NCI-H2029 (cell line): ENCODE measurements around the gene RASA4.
"Not testable (repeated sequence)": the region's sequence is repeated elsewhere in the genome, so short reads cannot be mapped to it uniquely, and the experiment has no call there.

ENCODE experiments used
- DNase-seq: peaks from one replicate; lab custom pipeline; 2025; lab: John Stamatoyannopoulos, UW

The RASA4 gene

DNA sequence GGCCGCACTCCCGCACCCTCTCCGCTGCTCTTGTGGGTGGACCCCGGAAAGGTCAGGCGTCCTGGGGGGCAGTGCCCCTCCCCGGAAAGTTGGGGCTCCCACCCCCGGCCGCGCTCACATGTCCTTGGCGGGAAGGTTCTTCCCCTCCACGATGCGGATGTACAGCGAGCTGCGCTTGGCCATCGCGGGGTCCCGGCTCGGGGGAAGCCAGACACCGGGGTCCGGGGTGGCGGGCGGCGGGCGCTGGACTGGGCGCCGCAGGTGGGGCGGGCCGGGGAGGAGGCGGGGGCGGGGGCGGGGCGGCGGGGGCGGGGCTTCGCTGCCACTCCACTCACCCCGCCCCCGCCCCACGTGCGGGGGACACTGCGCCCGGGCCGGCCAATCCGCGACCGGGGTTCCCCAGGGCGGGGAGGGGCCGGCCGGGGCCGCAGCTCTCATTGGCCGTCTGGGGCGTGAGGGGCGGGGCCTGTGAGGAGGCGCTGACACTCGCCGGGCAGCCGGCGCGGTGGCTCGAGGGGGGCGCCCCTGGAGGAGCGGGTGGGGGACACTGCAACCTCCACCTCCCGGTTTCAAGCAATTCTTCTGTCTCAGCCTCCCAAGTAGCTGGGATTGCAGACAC, at the start of gene RASA4:
TSS of gene RASA4 (minus strand) at position 250 of the 619 bp plus-strand sequence. CDS start at position 183, 67 bp downstream.
- DNase-seq = not testable (repeated sequence)

DNA sequence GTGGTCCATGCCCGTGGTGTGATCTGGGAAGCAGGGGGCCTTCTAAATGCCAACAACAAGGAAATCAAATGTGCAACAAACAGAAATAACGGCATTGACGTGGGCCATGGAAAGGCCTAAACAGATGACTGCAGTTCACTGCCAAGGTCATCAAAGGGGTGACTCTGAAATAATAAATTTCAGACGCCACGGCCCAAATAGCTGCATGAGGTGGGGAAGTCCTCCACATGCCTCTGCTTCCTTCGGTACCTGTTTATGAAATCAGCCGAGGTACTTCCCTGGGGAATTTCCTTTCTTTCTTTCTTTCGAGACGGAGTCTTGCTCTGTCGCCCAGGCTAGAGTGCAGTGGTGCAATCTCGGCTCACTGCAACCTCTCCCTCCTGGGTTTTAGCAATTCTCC, 48.2 kb upstream of the RASA4 start:
- not testable (repeated sequence) for DNase-seq

DNA sequence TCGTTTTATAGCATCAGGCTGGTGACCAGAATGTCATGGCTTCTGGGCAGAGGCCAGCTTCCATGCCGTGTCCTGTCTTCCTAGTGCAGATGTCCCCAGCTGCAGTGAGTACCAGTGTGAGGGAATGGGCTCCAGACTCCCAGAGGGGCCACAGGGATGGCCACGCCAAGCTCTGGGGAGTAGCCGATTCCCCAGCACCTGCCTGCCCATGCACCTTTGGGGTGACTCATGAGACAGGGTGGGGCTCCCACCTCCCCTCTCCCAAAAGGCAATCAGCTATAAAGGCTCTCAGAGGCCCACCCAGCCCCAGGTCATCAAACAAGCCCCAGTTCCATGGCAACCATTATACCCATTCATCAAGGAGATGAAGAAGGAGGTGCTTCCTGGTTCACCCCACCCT, 33.4 kb upstream of the RASA4 start, which contains the start of gene SPDYE2B:
TSS of gene SPDYE2B (plus strand) at position 396 of the 400 bp plus-strand sequence. CDS start 2,030 bp downstream, outside the sequence.
- not testable (repeated sequence) for DNase-seq

DNA sequence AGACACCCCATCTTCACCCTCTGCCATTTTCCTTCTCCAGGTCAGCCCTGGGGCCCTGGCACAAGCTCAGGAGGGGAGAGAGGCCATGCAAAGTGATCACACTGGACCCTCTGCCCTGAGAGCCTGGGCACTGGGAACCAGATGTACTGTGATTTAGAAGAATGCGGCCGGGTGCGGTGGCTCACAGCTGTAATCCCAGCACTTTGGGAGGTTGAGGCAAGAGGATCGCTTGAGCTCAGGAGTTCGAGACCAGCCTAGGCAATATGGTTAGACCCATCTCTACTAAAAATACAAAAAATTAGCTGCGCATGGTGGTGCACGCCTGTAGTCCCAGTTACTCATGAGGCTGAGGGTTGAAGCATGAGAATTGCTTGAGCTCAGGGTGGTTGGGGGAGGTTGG, 31.3 kb upstream of the RASA4 start:
- not testable (repeated sequence) for DNase-seq

DNA sequence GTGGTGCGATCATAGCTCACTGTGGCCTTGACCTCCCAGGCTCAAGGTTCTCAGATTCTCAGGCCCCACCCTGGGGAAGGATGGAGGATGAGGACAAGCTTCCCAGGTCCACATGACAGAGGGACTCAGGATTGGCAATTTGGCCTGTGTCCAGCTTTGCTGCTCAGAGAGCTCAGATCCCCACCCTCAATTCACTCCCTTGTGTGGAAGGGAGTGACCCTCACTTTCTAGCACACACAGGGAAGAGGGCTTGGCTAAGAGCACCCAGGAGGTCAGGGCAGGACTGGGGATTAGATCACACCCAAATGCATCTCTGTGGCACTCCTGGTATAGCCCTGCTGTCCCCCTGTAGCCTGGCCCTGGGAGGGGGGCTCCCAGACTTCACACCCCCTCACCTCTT, 26.8 kb upstream of the RASA4 start:
- DNase-seq = not testable (repeated sequence)

DNA sequence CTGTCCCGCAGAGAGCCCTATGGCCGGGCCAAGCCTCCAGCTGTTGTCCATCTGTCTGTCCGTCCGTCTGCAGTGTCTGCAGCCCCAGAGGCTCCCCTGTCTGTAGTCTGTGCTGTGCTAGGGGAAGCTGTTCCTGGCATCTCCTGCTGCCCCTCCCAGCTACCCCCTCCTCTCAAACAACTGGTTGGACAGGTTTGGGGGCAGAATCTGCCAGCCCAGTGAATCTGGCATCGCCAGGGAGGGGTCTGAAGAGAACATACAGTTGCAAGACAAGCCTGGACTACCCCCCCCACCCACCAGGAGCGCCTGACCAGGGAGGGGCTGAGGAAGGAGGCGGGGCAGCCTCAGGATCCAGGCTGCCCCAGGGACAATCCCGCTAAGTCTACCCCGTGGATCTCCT, 26.1 kb upstream of the RASA4 start, which contains the start of gene UPK3BL1:
TSS of gene UPK3BL1 (minus strand) at position 101 of the 400 bp plus-strand sequence. CDS start at position 51, 50 bp downstream.
- DNase-seq = not testable (repeated sequence)

DNA sequence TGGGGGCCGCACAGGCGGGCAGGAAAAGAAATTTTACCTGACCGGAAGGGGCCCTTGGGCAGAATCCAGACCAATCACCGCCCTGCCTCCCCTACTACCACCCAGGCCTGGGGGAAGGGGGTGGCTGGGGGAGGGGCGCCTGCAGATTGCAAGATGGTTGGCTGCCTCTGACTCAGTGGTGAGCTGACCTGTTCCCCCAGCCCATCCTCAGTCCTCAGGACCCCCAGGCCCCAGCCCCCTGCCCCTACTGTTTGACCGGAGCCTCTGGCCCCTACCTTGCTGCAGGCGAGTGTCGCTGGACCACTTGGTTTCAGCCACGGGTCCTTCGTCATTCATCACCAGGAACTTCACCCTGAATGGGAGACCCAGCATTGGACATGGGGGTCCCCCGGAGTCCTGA, 22.3 kb upstream of the RASA4 start:
- not testable (repeated sequence) for DNase-seq

DNA sequence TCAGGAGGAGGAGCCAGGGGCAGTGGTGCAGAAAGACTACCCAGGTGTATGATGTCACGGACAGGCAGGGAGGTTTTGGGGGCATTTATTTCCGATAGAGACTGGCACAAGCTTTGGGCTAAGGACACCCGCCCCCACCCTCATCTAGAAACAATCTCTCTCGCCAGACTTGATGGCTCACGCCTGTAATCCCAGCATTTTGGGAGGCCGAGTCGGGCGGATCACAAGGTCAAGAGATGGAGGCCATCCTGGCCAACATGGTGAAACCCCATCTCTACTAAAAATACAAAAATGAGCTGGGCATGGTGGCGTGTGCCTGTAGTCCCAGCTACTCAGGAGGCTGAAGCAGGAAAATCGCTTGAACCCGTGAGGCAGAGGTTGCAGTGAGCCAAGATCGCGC, 20.4 kb upstream of the RASA4 start:
- not testable (repeated sequence) for DNase-seq

DNA sequence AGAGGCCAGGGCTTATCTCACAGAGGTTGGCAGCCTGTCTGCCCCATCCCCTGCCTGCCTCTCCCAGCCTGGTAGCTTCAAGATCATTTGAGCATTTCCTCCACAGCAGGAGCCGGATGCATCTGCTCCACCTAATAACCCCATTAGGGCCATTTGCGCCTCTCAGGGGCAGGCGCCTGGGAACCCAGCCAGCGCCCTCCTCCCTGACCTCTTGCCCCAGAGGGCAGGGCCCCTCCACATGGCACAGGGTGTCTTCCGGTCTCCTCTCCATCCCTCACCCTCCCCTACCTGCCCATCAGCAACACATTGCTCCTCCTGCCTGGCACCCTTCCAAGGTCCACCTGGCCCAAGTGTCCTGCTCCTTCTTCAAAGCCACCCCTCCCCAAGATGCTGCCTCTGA, 18.8 kb upstream of the RASA4 start:
- not testable (repeated sequence) for DNase-seq

DNA sequence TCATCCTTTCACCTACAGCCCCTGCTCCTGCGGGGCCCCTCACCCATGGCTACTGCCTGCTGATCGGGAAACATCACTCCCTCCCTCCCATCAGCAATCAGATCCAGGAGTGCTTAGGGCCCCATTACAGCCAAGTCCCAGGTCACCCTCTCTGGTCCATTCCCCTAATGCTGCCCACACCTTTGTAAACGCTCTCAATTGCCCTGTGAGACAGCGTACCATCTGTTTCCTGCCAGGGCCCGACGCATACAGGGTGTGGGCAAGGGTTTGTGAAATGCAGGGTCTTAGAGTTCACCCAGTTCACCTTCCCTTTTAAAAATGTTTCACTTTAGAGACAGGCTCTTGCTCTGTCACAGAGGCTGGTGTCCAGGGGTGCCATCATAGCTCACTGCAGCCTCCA, 17.7 kb upstream of the RASA4 start:
- DNase-seq = not testable (repeated sequence)

DNA sequence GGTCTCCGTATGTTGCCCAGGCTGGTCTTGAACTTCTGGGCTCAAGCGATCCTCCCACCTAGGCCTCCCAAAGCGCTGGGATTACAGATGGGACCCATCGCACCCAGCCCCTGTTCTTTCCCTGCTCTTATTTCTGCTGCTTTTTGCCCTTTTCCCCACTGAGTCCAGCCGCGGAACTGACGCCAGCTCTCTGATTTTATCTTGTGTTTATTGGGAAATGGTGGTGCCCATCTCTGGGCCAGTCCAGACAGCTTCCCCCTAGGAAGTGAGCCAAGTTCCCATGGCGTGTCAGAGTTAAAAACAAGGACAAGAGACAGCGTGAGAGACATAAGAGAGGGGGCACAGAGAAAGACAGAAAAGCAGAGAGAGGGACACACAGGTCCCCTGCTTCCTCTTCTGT, 14.1 kb upstream of the RASA4 start:
- not testable (repeated sequence) for DNase-seq

DNA sequence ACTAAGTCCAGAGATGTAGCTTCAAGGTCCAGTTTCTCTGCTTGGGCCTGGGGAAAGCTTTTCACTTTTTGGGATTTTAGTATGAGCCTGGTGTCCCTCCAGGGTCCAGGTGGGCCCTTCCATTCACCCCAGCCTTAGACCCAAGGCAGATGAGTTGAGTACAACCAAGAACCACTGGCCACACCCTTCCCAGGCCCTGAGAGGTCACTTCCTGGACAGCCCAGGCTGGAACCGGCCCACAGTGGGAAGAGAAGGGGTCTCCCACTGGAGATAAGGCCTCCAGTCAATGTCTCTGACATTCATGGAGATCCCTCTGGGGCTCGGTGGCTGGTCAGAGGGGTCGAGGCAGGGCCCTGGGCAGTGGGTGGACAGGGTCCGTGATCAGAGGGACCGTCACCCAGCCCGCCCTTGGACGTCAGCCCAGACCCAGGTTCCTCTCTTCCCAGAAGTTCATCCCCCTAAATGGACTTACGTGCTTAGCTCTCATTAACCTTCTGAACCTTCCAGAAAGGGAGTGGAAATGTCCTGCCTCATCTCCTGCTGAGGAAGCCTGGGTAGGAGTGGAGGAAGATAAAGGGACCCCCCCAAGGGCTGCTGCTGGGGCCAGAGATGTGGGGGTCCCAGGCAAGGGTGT, 10.8 kb upstream of the RASA4 start:
- not testable (repeated sequence) for DNase-seq

DNA sequence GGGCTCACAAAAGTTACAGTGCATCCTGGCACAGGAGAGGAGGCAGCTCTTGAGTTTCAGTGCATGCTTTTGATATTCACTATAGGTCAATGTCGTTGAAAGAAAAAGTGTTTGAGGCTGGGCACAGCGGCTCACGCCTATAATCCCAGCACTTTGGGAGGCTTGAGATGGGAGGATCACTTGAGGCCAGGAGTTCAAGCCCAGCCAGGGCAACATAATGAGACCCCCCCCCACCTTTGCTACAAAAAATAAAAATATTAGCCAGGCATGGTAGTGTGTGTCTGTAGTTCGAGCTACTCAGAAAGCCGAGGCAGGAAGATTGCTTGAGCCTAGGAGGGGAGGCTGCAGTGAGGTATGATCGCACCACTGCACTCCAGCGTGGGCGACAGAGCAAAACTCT, 1.6 kb upstream of the RASA4 start:
- not testable (repeated sequence) for DNase-seq

DNA sequence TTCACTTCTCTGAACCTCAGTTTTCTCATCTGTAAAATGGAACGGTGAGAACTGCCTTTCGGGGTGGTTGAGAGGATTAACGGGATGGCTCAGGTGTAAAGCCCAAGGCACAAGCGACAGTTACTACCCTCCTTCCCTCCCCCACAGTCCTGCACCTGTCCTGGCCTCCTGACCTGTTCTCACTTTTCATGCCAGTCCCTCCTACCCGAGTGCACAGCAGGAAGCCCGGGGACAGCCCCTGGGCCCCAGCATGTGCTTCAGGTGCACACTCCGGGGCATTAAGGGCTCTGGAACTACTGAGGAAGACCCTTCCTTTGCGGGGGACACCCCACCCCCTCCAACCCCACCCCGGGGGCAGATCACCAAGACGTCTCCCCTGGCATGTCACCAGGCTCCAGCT, 626 bp downstream of the RASA4 start:
- not testable (repeated sequence) for DNase-seq

DNA sequence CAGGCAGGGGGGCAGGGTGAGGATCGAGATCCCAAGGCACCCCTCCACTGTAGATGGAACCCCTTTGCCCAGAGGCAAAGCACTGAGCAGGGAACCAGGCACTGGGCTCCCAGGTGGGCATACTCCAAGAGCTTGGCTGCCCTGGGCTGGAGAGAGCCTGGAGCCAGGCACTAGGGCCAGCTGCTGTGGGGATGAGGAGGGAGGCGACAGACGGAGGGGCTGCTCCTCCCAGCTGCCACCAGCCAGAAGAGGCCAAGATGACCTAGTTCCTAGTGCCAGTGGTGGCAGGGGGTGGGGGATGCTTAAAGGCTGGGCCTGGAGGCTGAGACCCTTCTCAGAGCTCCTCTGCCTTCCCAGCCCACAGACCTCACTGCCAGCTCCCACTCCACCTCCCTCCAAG, 1.7 kb downstream of the RASA4 start:
- not testable (repeated sequence) for DNase-seq

DNA sequence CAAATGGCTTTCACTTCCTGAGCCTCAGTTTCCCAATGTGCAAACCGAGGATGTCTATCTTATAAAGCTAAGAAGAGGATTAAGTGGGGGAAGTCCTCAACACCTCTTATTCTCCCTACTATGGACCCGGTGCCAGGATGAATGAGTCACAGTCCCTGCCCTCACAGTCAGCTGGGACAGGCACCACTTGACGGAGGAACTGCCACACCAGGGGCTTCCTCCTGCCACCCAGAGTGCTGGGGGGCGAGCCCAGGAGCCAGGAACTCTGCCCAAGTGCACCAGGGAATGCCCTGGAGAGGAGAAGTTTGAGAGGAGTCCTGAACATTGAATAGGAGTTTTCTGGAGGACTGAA, 2.2 kb downstream of the RASA4 start:
- DNase-seq = not testable (repeated sequence)

DNA sequence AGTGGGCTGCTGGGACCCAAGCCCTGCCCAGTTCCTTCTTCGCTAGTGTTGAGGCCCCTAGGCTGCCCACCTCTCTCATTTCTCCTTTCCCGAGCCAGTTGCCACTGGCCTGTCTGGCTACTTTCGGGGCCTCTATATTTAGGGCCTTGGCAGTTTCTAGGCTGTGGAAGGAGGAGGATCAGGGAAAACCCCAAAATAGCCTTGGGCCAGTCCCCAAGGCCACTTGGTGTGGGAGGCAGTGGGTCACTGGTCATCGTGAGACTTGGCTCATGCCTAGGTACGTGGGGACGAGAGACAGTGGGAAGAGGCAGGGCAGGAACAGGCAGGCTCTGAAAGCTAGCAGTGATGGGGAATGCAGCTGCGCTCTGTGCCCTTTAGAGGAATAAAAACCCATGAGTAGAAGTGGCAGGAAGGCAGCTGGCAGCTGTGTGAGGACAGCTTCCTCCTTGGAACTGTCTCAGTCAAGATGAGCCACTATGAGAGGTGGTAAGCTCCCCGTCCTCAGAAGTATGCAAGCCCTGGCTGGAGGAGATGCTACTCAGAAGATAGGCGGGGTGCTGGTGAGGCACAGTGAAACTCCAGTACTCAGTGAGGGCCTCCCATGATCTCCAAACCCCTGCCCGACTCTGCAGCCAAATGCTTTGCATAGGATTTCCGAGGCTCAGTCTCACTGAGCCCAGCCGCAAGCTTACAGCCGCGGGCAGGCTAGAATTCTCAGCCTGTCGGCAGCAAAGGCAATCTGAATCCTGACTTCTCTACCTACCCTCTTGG, 2.8 kb downstream of the RASA4 start:
- DNase-seq = not testable (repeated sequence)

DNA sequence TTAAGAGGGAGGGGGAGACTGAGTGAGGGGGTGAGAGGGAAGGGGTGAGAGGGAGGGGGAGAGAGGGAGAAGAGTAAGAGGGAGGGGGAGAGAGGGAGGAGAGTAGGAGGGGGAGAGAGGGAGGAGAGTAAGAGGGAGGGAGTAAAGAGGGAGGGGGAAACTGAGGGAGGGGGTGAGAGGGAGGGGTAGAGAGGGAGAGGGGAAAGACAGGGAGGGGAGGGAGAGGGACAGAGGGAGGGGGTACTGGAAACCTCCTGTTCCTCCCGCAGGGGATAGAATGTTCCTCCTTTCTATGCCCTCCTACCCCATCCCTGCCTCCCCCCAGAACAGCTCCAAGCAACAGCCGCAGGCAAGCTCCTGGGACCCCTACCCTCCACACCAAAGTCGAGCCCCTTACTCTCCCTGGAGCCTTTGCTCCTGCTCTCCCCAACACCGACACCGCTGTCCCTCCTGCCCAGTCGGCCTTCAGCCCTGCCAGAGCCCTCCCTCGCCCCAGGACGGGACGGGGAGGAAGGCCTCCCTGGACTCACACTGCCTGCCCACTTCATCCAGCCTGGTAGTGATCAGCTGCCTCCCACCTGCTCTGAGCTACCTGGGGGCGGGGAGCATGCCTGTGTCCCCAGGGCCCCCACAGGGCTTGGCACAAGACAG, 4.8 kb downstream of the RASA4 start:
- DNase-seq = not testable (repeated sequence)

DNA sequence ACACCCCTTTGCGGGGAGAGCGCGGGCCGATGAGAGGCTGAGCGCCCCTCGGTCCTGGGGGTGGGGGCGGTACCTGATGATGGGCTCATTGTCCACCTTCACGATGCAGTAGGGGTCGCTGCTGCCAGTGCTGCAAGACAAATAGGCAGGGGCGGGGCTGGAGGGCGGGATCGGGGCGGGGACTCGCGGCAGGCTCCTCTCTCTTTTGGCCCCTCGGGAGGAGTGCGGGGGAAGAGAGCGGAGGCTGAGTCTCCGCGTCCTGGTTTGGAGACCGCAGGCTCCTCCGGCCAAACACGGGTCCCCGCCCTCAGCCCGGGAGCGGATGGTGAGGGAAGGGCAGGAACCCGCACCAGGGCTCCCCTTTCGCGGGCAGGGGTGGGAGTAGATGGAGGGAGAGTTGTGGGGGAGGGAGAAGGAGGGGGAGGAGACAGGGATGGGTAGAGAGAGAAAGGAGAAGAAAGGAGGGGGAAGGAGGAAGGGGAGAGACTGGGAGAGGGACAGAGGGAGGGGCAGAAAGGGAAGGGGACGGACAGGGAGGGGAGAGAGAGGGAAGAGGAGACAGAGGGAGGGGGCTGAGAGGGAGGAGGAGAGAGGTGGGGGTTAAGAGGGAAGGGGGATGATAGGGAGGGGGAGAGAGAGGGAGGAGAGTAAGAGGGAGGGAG, 5.4 kb downstream of the RASA4 start:
- not testable (repeated sequence) for DNase-seq

DNA sequence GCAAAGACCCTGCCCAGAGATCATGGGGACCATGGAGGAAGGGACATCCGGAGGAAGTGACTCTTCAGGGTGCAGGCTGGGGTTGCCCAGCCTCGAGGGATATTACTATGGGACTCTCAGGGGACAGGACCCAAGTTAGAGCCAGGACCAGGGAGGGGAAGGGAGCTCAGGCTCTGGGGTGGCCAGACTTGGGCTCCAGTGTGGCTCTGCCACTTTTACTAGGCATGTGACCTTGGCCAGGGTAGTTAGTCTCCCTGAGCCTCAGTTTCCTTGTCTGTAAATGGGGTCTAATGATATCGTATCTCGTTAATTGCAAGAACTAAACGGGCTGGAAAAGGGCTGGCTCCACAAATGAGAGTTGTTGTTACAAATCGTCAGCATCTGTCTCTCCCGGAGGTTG, 6.1 kb downstream of the RASA4 start:
- DNase-seq = not testable (repeated sequence)

DNA sequence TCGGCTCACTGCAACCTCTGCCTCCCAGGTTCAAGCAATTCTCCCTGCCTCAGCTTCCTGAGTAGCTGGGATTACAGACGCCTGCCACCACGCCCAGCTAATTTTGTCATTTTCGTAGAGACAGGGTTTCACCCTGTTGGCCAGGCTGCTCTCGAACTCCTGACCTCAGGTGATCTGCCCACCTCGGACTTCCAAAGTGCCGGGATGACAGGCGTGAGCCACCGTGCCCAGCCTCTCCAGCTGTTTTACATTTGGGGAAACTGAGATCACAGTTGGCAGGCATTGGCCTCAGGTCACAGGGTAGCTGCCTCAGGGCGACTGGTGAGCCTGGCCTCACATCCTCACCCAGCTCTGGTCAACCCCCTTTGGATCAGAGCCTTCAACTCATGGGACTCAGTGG, 6.8 kb downstream of the RASA4 start:
- not testable (repeated sequence) for DNase-seq

DNA sequence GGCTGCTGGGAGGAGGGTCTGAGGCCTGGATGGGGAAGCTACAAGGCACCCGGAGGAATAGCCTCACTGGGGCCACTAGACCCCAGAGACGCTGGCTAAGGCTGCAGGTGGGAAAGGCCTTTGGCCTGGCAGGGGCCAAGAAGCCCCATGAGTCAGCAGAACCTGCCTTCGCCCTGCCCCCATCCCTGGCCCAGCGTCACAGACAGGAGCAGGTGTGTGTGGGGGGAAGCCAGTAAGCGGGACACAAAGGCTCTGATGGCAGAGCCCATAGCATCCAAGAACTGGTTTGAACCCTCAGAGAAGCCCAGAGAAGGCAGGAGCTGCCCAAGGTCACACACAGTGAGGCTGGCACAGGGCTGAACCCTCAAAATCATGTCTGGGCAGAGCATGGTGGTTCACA, 9.7 kb downstream of the RASA4 start:
- DNase-seq = not testable (repeated sequence)
